IMR-90 (cell line): ENCODE measurements around the gene CDCP2. TPM values are rescaled to one million over a fixed set of nuclear protein-coding genes. Genes with fewer than 3 reads are reported as not detected.

ENCODE experiments used
- ATAC-seq: fragments of 200-7000 bp; cut with Tn5 transposase; 2 replicates; pipeline ENCODE4 v1.9.1; 2020; ENCODE audit warnings: low read depth, mild to moderate bottlenecking, moderate library complexity
- BruUV-seq: library from RNA; stranded (reverse); fragments of 400-500 nt; replicated peaks from 2 replicates; lab custom pipeline; 2021; lab: Mats Ljungman, UMichigan
- CTCF ChIA-PET: fragments of 300-600 bp; formaldehyde crosslinking; extraction: SDS; loops from one replicate; lab custom pipeline; 2021; ENCODE audit warnings: antibody characterized with exemption; lab: Yijun Ruan, JAX
- POLR2A ChIA-PET: fragments of 300-600 bp; sonication (Branson Sonifier 250); formaldehyde crosslinking; loops from one replicate; lab custom pipeline; 2022; ENCODE audit warnings: antibody characterized with exemption; ENCODE audit not compliant: unreplicated experiment; lab: Charles Lee
- DNase-seq: peaks from one replicate; pipeline ENCODE4 v3.0.0; 2013
- H2AFZ ChIP-seq: replicated peaks from 2 replicates; pipeline ENCODE3; 2013; ENCODE audit warnings: low read length, mild to moderate bottlenecking; ENCODE audit not compliant: poor library complexity
- H2AK5ac ChIP-seq: 2 replicates; pipeline ENCODE4 v1.6.1; 2013; ENCODE audit warnings: low read depth, low read length, inconsistent platforms
- H2AK9ac ChIP-seq: replicated peaks from 2 replicates; pipeline ENCODE3; 2013; ENCODE audit warnings: mild to moderate bottlenecking, low read depth, low read length, moderate library complexity; ENCODE audit not compliant: poor library complexity
- H2BK120ac ChIP-seq: 2 replicates; pipeline ENCODE4 v1.6.1; 2013; ENCODE audit warnings: low read depth, low read length, inconsistent platforms
- H2BK15ac ChIP-seq: 3 replicates; pipeline ENCODE4 v1.6.1; 2013; ENCODE audit warnings: low read depth, low read length, inconsistent platforms
- H2BK20ac ChIP-seq: 2 replicates; pipeline ENCODE4 v1.6.1; 2013; ENCODE audit warnings: low read depth, mild to moderate bottlenecking, inconsistent platforms, low read length, moderate library complexity
- H2BK5ac ChIP-seq: 2 replicates; pipeline ENCODE4 v1.6.1; 2013; ENCODE audit warnings: mild to moderate bottlenecking, low read depth, low read length, inconsistent platforms; ENCODE audit not compliant: poor library complexity, severe bottlenecking
- H3K14ac ChIP-seq: replicated peaks from 2 replicates; pipeline ENCODE4 v1.6.1; 2013; ENCODE audit warnings: low read depth, low read length, inconsistent platforms
- H3K18ac ChIP-seq: 2 replicates; pipeline ENCODE4 v1.6.1; 2013; ENCODE audit warnings: low read depth, low read length, control low read depth
- H3K23ac ChIP-seq: 2 replicates; pipeline ENCODE4 v1.6.1; 2013; ENCODE audit warnings: low read depth, low read length, inconsistent platforms
- H3K27ac ChIP-seq: 2 replicates; pipeline ENCODE4 v1.5.1; 2013; ENCODE audit warnings: mild to moderate bottlenecking, control low read depth, low read length; ENCODE audit not compliant: insufficient read depth
- H3K27me3 ChIP-seq: 2 replicates; pipeline ENCODE4 v1.6.1; 2013; ENCODE audit warnings: low read length; ENCODE audit not compliant: control insufficient read depth, insufficient read depth
- H3K36me3 ChIP-seq: 2 replicates; pipeline ENCODE4 v1.6.1; 2013; ENCODE audit warnings: low read length, mixed read lengths; ENCODE audit not compliant: control insufficient read depth, insufficient read depth
- H3K4ac ChIP-seq: 2 replicates; pipeline ENCODE4 v1.6.1; 2013; ENCODE audit warnings: low read depth, low read length, inconsistent platforms
- H3K4me1 ChIP-seq: 2 replicates; pipeline ENCODE4 v1.6.1; 2013; ENCODE audit warnings: low read length, mixed read lengths; ENCODE audit not compliant: control insufficient read depth, insufficient read depth
- H3K4me2 ChIP-seq: 2 replicates; pipeline ENCODE4 v1.6.1; 2013; ENCODE audit warnings: low read depth, mild to moderate bottlenecking, control low read depth, low read length, moderate library complexity
- H3K4me3 ChIP-seq: 2 replicates; pipeline ENCODE4 v1.5.1; 2013; ENCODE audit warnings: low read depth, mild to moderate bottlenecking, control low read depth, low read length, moderate library complexity; ENCODE audit not compliant: insufficient read depth
- H3K56ac ChIP-seq: 2 replicates; pipeline ENCODE4 v1.6.1; 2013; ENCODE audit warnings: low read length, inconsistent platforms; ENCODE audit not compliant: insufficient read depth; ENCODE audit errors: extremely low read depth
- H3K79me1 ChIP-seq, 2 experiments: 2 replicates each; pipeline ENCODE4 v1.6.1; 2013; ENCODE audit warnings: low read length in 2 of 2, inconsistent platforms in 1 of 2, low read depth in 1 of 2
- H3K9ac ChIP-seq: 2 replicates; pipeline ENCODE4 v1.6.1; 2013; ENCODE audit warnings: low read depth, low read length, control low read depth
- H3K9me1 ChIP-seq: 2 replicates; pipeline ENCODE4 v1.6.1; 2013; ENCODE audit warnings: low read length, inconsistent platforms; ENCODE audit not compliant: insufficient read depth
- H3K9me3 ChIP-seq: 2 replicates; pipeline ENCODE4 v1.6.1; 2013; ENCODE audit warnings: low read length; ENCODE audit not compliant: control insufficient read depth, insufficient read depth
- H4K20me1 ChIP-seq: 2 replicates; pipeline ENCODE4 v1.6.1; 2013; ENCODE audit warnings: low read length, inconsistent platforms; ENCODE audit not compliant: insufficient read depth
- H4K5ac ChIP-seq: 2 replicates; pipeline ENCODE4 v1.6.1; 2013; ENCODE audit warnings: mild to moderate bottlenecking, low read depth, low read length, control low read depth
- H4K8ac ChIP-seq, 2 experiments: 2 replicates each; pipeline ENCODE4 v1.6.1; 2013; ENCODE audit warnings: low read depth in 2 of 2, low read length in 2 of 2, control low read depth in 1 of 2, inconsistent platforms in 1 of 2
- H4K91ac ChIP-seq: 2 replicates; pipeline ENCODE4 v1.6.1; 2013; ENCODE audit warnings: low read depth, low read length, inconsistent platforms; ENCODE audit not compliant: insufficient read depth
- BHLHE40 ChIP-seq: fragments of 150-350 bp; IDR thresholded peaks from 2 replicates; pipeline ENCODE4 v1.6.1; 2016; ENCODE audit warnings: mild to moderate bottlenecking, low read depth, low read length
- CEBPB ChIP-seq: IDR thresholded peaks from 2 replicates; pipeline ENCODE4 v1.6.1; 2012; ENCODE audit warnings: low read depth, low read length, improper control_type of control experiment
- CHD1 ChIP-seq: IDR thresholded peaks from 2 replicates; pipeline ENCODE4 v1.6.1; 2012; ENCODE audit warnings: low read depth, low read length, improper control_type of control experiment
- CTCF ChIP-seq: conservative IDR thresholded peaks from 2 replicates; pipeline ENCODE4 v1.5.1; 2012; ENCODE audit warnings: mild to moderate bottlenecking, low read depth, low read length, improper control_type of control experiment
- ELK1 ChIP-seq: fragments of 150-350 bp; IDR thresholded peaks from 2 replicates; pipeline ENCODE4 v1.6.1; 2016; ENCODE audit warnings: low read depth, mild to moderate bottlenecking, low read length, moderate library complexity, borderline replicate concordance
- FOS ChIP-seq: fragments of 150-350 bp; IDR thresholded peaks from 2 replicates; pipeline ENCODE4 v1.6.1; 2016; ENCODE audit warnings: low read depth, low read length
- MAFK ChIP-seq: IDR thresholded peaks from 2 replicates; pipeline ENCODE4 v1.6.1; 2012; ENCODE audit warnings: low read depth, low read length, improper control_type of control experiment
- MAZ ChIP-seq: IDR thresholded peaks from 2 replicates; pipeline ENCODE4 v1.6.1; 2012; ENCODE audit warnings: low read depth, mild to moderate bottlenecking, low read length, improper control_type of control experiment, moderate library complexity, borderline replicate concordance
- MXI1 ChIP-seq: IDR thresholded peaks from 2 replicates; pipeline ENCODE4 v1.6.1; 2012; ENCODE audit warnings: low read depth, mild to moderate bottlenecking, low read length, moderate library complexity, borderline replicate concordance
- NFE2L2 ChIP-seq: fragments of 150-350 bp; IDR thresholded peaks from 2 replicates; pipeline ENCODE4 v1.6.1; 2016; ENCODE audit warnings: low read depth, mild to moderate bottlenecking, low read length
- POLR2A ChIP-seq: IDR thresholded peaks from 2 replicates; pipeline ENCODE4 v1.6.1; 2012; ENCODE audit warnings: mild to moderate bottlenecking, low read depth, low read length
- RAD21 ChIP-seq: IDR thresholded peaks from 2 replicates; pipeline ENCODE4 v1.6.1; 2012; ENCODE audit warnings: low read length, improper control_type of control experiment
- RCOR1 ChIP-seq: IDR thresholded peaks from 2 replicates; pipeline ENCODE4 v1.6.1; 2012; ENCODE audit warnings: mild to moderate bottlenecking, low read length, improper control_type of control experiment; ENCODE audit not compliant: insufficient replicate concordance
- RFX5 ChIP-seq: IDR thresholded peaks from 2 replicates; pipeline ENCODE4 v1.8.0; 2012; ENCODE audit warnings: low read depth, mild to moderate bottlenecking, low read length, moderate library complexity
- SMC3 ChIP-seq: fragments of 150-350 bp; IDR thresholded peaks from 2 replicates; pipeline ENCODE4 v1.6.1; 2016; ENCODE audit warnings: low read depth, mild to moderate bottlenecking, antibody characterized with exemption, low read length, moderate library complexity
- USF2 ChIP-seq: fragments of 150-350 bp; IDR thresholded peaks from 2 replicates; pipeline ENCODE4 v1.6.1; 2017; ENCODE audit warnings: mild to moderate bottlenecking, antibody characterized with exemption, low read length, low read depth
- WGBS, 2 experiments: methylation state at CpG; one replicate each; pipeline versions ENCODE4 v1.1.5 to v1.1.7; 2013; ENCODE audit warnings: missing lambda C conversion rate in 2 of 2; ENCODE audit not compliant: insufficient read length in 1 of 2; ENCODE audit errors: extremely low coverage in 2 of 2; 5-methylcytosine and 5-hydroxymethylcytosine counted together
- dilution Hi-C: fragments of 300-500 bp; cut with HindIII; formaldehyde crosslinking; loops from one replicate; pipeline ENCODE4 v1.14.3; 2018; ENCODE audit warnings: low sequenced_read_pairs; ENCODE audit not compliant: unreplicated experiment
- in situ Hi-C: fragments of 300-500 bp; cut with MboI; formaldehyde crosslinking; loops from 3 replicates; pipeline ENCODE4 v1.14.3; 2019; ENCODE audit warnings: low sequenced_read_pairs, inconsistent platforms, mixed read lengths
- intact Hi-C: fragments of 100-400 bp; cut with micrococcal nuclease; formaldehyde crosslinking; loops from 2 replicates; pipeline ENCODE4 v1.10.0; 2022
- polyA plus RNA-seq, 3 experiments: library from polyadenylated mRNA; depleted of rRNA; stranded (reverse); fragments of >200 nt; gene quantifications; 2 replicates each; pipeline ENCODE4 v1.2.3, GENCODE V29; 2012; ENCODE audit warnings: low replicate concordance in 1 of 3
- total RNA-seq: library from RNA; depleted of rRNA; stranded (reverse); fragments of >200 nt; gene quantifications from 2 replicates; pipeline ENCODE4 v1.2.3, GENCODE V29; 2012

The CDCP2 gene
- total and polyA plus RNA-seq, 2 of the 4 experiments (the other 2 are of a cell fraction), result not detected

GRCh38 chr1:54139711-54140110 is 13.1 kb downstream of the CDCP2 start:
- no peak overlapping the region for H4K8ac ChIP-seq
- DNase-seq (no peak), ATAC-seq (no peak)
- H3K36me3 ChIP-seq, result no peaks in the 10 kb centered on the region
- in situ Hi-C loops, result no loop called here
- H2AFZ ChIP-seq, result no peak overlapping the region
- H3K4me2 ChIP-seq, result no peak overlapping the region
- H3K18ac ChIP-seq, result no peak overlapping the region
- ChIA-PET CTCF (no interaction called here), POLR2A (no interaction called here)
- H2BK5ac ChIP-seq, result no peak overlapping the region
- no peak overlapping the region for H3K27ac ChIP-seq
- BruUV-seq, result no TSS peak
- no peak overlapping the region for H3K14ac ChIP-seq
- no peak overlapping the region for H3K56ac ChIP-seq
- H3K9me1 ChIP-seq, result peaks cover 17% of the 10 kb centered on the region
- no peak overlapping the region for H2AK5ac ChIP-seq
- no peak overlapping the region for H4K5ac ChIP-seq
- H3K4me1 ChIP-seq, result peaks cover 19% of the 10 kb centered on the region
- no peak overlapping the region for H3K23ac ChIP-seq
- H3K27me3 ChIP-seq, result no peaks in the 10 kb centered on the region
- dilution Hi-C loops, result no loop called here
- no peak overlapping the region for H4K91ac ChIP-seq
- intact Hi-C loops, result no loop called here
- no peak overlapping the region for H2BK120ac ChIP-seq
- H3K4me3 ChIP-seq, result no peak overlapping the region
- TF ChIP-seq MAFK (no peak), USF2 (no peak), RAD21 (no peak), MAZ (no peak), POLR2A (no peak), CHD1 (no peak), RFX5 (no peak), ELK1 (no peak), SMC3 (no peak), CTCF (no peak), MXI1 (no peak), RCOR1 (no peak), FOS (no peak), NFE2L2 (no peak), CEBPB (no peak), BHLHE40 (no peak)
- H4K20me1 ChIP-seq, result no peaks in the 10 kb centered on the region
- no peaks in the 10 kb centered on the region for H3K79me1 ChIP-seq
- H3K9me3 ChIP-seq, result no peaks in the 10 kb centered on the region
- H2BK20ac ChIP-seq, result no peak overlapping the region
- 100% methylated on average over 3 of the region's 12 CpGs; no CpG with 5 or more reads in 1 of the 2 experiments for WGBS, 2 experiments
- no peak overlapping the region for H2BK15ac ChIP-seq
- H3K9ac ChIP-seq, result no peak overlapping the region
- no peak overlapping the region for H2AK9ac ChIP-seq
- no peak overlapping the region for H3K4ac ChIP-seq
